GM19463 (cell line): Measurements from ENCODE around the gene HSH2D.
"Not testable (repeated sequence)": the region's sequence is repeated elsewhere in the genome, so short reads cannot be mapped to it uniquely, and the experiment has no call there.

Source experiments
- ATAC-seq: cut with Tn5 transposase; IDR thresholded peaks from one replicate; pipeline ENCODE4 v1.9.1; 2021; ENCODE audit warnings: mild to moderate bottlenecking, moderate library complexity; ENCODE audit not compliant: unreplicated experiment

HSH2D gene

GRCh38 chr19:16143399-16144215 is at the start of gene HSH2D:
Gene HSH2D, plus strand, starts transcription at chr19:16143685. Its CDS starts 5,066 bp downstream, at chr19:16148751.
- peak; percentile 72 for ATAC-seq

GRCh38 chr19:16094360-16095070 is 49.0 kb upstream of the HSH2D start:
- no peak for ATAC-seq

GRCh38 chr19:16095071-16095571 is 48.4 kb upstream of the HSH2D start:
- no peak for ATAC-seq

- no peak for ATAC-seq
These were observed 47.1 kb upstream of the HSH2D start for GRCh38 chr19:16096280-16096855.

GRCh38 chr19:16098416-16098768 is 45.1 kb upstream of the HSH2D start:
- ATAC-seq: no peak

- ATAC-seq: no peak
These were observed 44.7 kb upstream of the HSH2D start for GRCh38 chr19:16098821-16099220.

GRCh38 chr19:16099314-16099965 is 44.0 kb upstream of the HSH2D start:
- not testable (repeated sequence) for ATAC-seq

GRCh38 chr19:16100524-16100923 is 43.0 kb upstream of the HSH2D start:
- ATAC-seq: no peak

- no peak for ATAC-seq
These were observed 38.8 kb upstream of the HSH2D start for GRCh38 chr19:16104722-16105121.

- ATAC-seq: no peak
These were observed 37.4 kb upstream of the HSH2D start for GRCh38 chr19:16106121-16106520.

GRCh38 chr19:16111160-16111908 is 32.2 kb upstream of the HSH2D start, which contains the start of gene RAB8A:
Gene RAB8A, plus strand, starts transcription at chr19:16111889. Its CDS starts 13 bp downstream, at chr19:16111902.
- peak; percentile 87 for ATAC-seq

- no peak for ATAC-seq
These were observed 31.4 kb upstream of the HSH2D start for GRCh38 chr19:16111909-16112752.

GRCh38 chr19:16112778-16113177 is 30.7 kb upstream of the HSH2D start:
- ATAC-seq: no peak

GRCh38 chr19:16113727-16114126 is 29.8 kb upstream of the HSH2D start:
- no peak for ATAC-seq

GRCh38 chr19:16115301-16116039 is 28.0 kb upstream of the HSH2D start:
- ATAC-seq: no peak

GRCh38 chr19:16116067-16116466 is 27.4 kb upstream of the HSH2D start:
- ATAC-seq: no peak

- ATAC-seq: no peak
These were observed 25.9 kb upstream of the HSH2D start for GRCh38 chr19:16117594-16118033.

- peak; percentile 83 for ATAC-seq
These were observed 24.9 kb upstream of the HSH2D start for GRCh38 chr19:16118489-16119033.
